GM12878 (cell line): Measurements from ENCODE around the gene AP1M1. TPM values are rescaled to one million over a fixed set of nuclear protein-coding genes. Genes with fewer than 3 reads are reported as not detected.
A peak's percentile ranks its signal among the peaks of the same experiment; 100 is the strongest.

Experiments used
- ATAC-seq: fragments of 200-7000 bp; cut with Tn5 transposase; 3 replicates; pipeline ENCODE4 v1.9.1; 2020; ENCODE audit warnings: mild to moderate bottlenecking, moderate library complexity
- BruUV-seq: library from RNA; stranded (reverse); fragments of 400-500 nt; replicated peaks from 2 replicates; lab custom pipeline; 2021; lab: Mats Ljungman, UMichigan
- CTCF ChIA-PET: fragments of 300-600 bp; sonication (Branson Sonifier 250); formaldehyde crosslinking; extraction: SDS; loops from one replicate; lab custom pipeline; 2021; ENCODE audit warnings: inconsistent platforms; lab: Yijun Ruan, JAX
- POLR2A ChIA-PET: fragments of 350-600 bp; formaldehyde crosslinking; extraction: SDS; loops from one replicate; lab custom pipeline; 2021; ENCODE audit warnings: inconsistent platforms; lab: Charles Lee
- RAD21 ChIA-PET: fragments of 300-600 bp; sonication (Branson Sonifier 250); formaldehyde crosslinking; loops from one replicate; lab custom pipeline; 2023; ENCODE audit warnings: antibody characterized with exemption; ENCODE audit not compliant: unreplicated experiment; lab: Charles Lee
- SMC1A ChIA-PET: fragments of 300-600 bp; sonication (Branson Sonifier 250); formaldehyde crosslinking; loops from one replicate; lab custom pipeline; 2023; ENCODE audit not compliant: unreplicated experiment, uncharacterized antibody; lab: Charles Lee
- DNase-seq: peaks from one replicate; pipeline ENCODE4 v3.0.0-alpha.2; 2011; ENCODE audit warnings: low read depth, low spot score
- FAIRE-seq: peaks from 3 replicates; lab custom pipeline; 2011; peaks lifted over from hg19 to GRCh38; lab: Jason Lieb, UNC
- H2AFZ ChIP-seq: 2 replicates; pipeline ENCODE4 v1.6.0; 2011; ENCODE audit warnings: low read depth, low read length, control low read depth; ENCODE audit not compliant: control insufficient read depth
- H3K27ac ChIP-seq: 2 replicates; pipeline ENCODE4 v1.5.1; 2011; ENCODE audit warnings: control low read depth; ENCODE audit not compliant: control insufficient read depth, insufficient read depth
- H3K27me3 ChIP-seq, 2 experiments: replicated peaks in 1 of 2; 2 replicates each; pipeline versions ENCODE4 v1.6.0 to v1.6.1; 2011; ENCODE audit warnings: low read length in 1 of 2; ENCODE audit not compliant: control insufficient read depth in 2 of 2, insufficient read depth in 2 of 2
- H3K36me3 ChIP-seq, 2 experiments: 2 replicates each; pipeline ENCODE4 v1.5.1; 2011; ENCODE audit warnings: low read length in 1 of 2; ENCODE audit not compliant: control insufficient read depth in 2 of 2, insufficient read depth in 2 of 2
- H3K4me1 ChIP-seq: 2 replicates; pipeline ENCODE4 v1.6.1; 2011; ENCODE audit warnings: mild to moderate bottlenecking, low read length, moderate library complexity, mixed read lengths; ENCODE audit not compliant: control insufficient read depth, insufficient read depth
- H3K4me2 ChIP-seq: 2 replicates; pipeline ENCODE4 v1.6.0; 2011; ENCODE audit warnings: control low read depth; ENCODE audit not compliant: control insufficient read depth, insufficient read depth
- H3K4me3 ChIP-seq: fragments of 200-600 bp; sonication (generic); 2 replicates; pipeline ENCODE4 v1.5.1; 2016
- H3K79me2 ChIP-seq: 2 replicates; pipeline ENCODE4 v1.6.0; 2011; ENCODE audit warnings: low read length; ENCODE audit not compliant: control insufficient read depth, insufficient read depth
- H3K9ac ChIP-seq: 2 replicates; pipeline ENCODE4 v1.8.0; 2011; ENCODE audit warnings: low read length, control low read depth, mixed read lengths; ENCODE audit not compliant: control insufficient read depth, insufficient read depth
- H3K9me3 ChIP-seq: replicated peaks from 3 replicates; pipeline ENCODE4 v1.5.1; 2011; ENCODE audit warnings: mild to moderate bottlenecking, low read length; ENCODE audit not compliant: control insufficient read depth, insufficient read depth
- H4K20me1 ChIP-seq: 2 replicates; pipeline ENCODE4 v1.6.0; 2011; ENCODE audit not compliant: control insufficient read depth, insufficient read depth
- CBX3 ChIP-seq: fragments of 200-600 bp; sonication (generic); IDR thresholded peaks from 2 replicates; pipeline ENCODE4 v1.6.1; 2016; ENCODE audit warnings: low read depth, borderline replicate concordance
- E2F8 ChIP-seq: fragments of 450-650 bp; IDR thresholded peaks from 2 replicates; pipeline ENCODE4 v1.6.1; 2018; ENCODE audit warnings: mild to moderate bottlenecking, low read depth, moderate library complexity; ENCODE audit not compliant: partially characterized antibody
- EED ChIP-seq: sonication (generic); IDR thresholded peaks from 2 replicates; pipeline ENCODE4 v1.6.1; 2016; ENCODE audit warnings: antibody characterized with exemption, low read depth
- HSF1 ChIP-seq: fragments of 150-350 bp; IDR thresholded peaks from 2 replicates; pipeline ENCODE4 v1.6.1; 2014; ENCODE audit warnings: mild to moderate bottlenecking, low read depth, low read length
- POLR2AphosphoS5 ChIP-seq: IDR thresholded peaks from 2 replicates; pipeline ENCODE4 v1.6.1; 2011; ENCODE audit warnings: mild to moderate bottlenecking, low read length, inconsistent platforms
- PRDM15 ChIP-seq: fragments of 450-650 bp; formaldehyde crosslinking; IDR thresholded peaks from 2 replicates; pipeline ENCODE4 v1.4.0; 2020; ENCODE audit warnings: mild to moderate bottlenecking, moderate library complexity
- SMAD5 ChIP-seq: IDR thresholded peaks from 2 replicates; pipeline ENCODE4 v1.6.1; 2016; ENCODE audit warnings: antibody characterized with exemption, low read depth
- STAT1 ChIP-seq: fragments of 450-650 bp; conservative IDR thresholded peaks from 2 replicates; pipeline ENCODE4 v1.6.1; 2014; ENCODE audit warnings: antibody characterized with exemption, mild to moderate bottlenecking
- USF2 ChIP-seq: IDR thresholded peaks from 2 replicates; pipeline ENCODE4 v1.6.1; 2011; ENCODE audit warnings: low read depth, low read length, improper control_type of control experiment, borderline replicate concordance
- ZBTB4 ChIP-seq: fragments of 450-650 bp; formaldehyde crosslinking; IDR thresholded peaks from 2 replicates; pipeline ENCODE4 v1.4.0; 2022; ENCODE audit warnings: mild to moderate bottlenecking, moderate library complexity
- WGBS: methylation state at CpG from one replicate; pipeline ENCODE4 v1.1.6; 2016; ENCODE audit warnings: low lambda C conversion rate; ENCODE audit not compliant: insufficient replicate concordance, insufficient coverage; ENCODE audit errors: missing lambda C conversion rate; 5-methylcytosine and 5-hydroxymethylcytosine counted together
- in situ Hi-C: fragments of 300-500 bp; cut with MboI; formaldehyde crosslinking; loops from 9 replicates; pipeline ENCODE4 v1.14.3; 2018; ENCODE audit warnings: mixed read lengths
- intact Hi-C: fragments of 100-400 bp; cut with micrococcal nuclease; formaldehyde crosslinking; loops from one replicate; pipeline ENCODE4 v1.14.2; 2022; ENCODE audit not compliant: unreplicated experiment
- polyA plus RNA-seq, 11 experiments: library from polyadenylated mRNA; depleted of rRNA in 4 of 11; unstranded in 6 of 11; stranded (reverse) in 5 of 11; fragments of >200 nt; fragmentation: Nextera tagmentation in 4 of 11; fragmentation: Illumina TruSeq in 1 of 11; extraction: Ambion mirVana in 4 of 11; extraction: Trizol in 1 of 11; gene quantifications; 1 replicate in 1 of 11; 2 replicates in 10 of 11; pipeline versions ENCODE4 v1.2.1 to v1.2.3, GENCODE V29; 2011 to 2016; ENCODE audit warnings: inconsistent platforms in 2 of 11, missing spikeins in 2 of 11, low read depth in 1 of 11
- total RNA-seq, 4 experiments: library from RNA; depleted of rRNA in 3 of 4; stranded (reverse); fragments of >200 nt in 3 of 4; fragmentation: Illumina TruSeq in 1 of 4; extraction: Trizol in 1 of 4; gene quantifications; 2 replicates each; pipeline versions ENCODE4 v1.2.1 to v1.2.3, GENCODE V29; 2013 to 2021

Gene AP1M1
- total and polyA plus RNA-seq, 10 of the 15 experiments (the other 5 are each of a cell fraction or from before 2014, with no cell fraction given) = 1.0 to 116 (median 44.7) TPM

- intact Hi-C loops (no loop called here), in situ Hi-C loops (no loop called here)
- Histone ChIP-seq H2AFZ (no peak overlapping the region), H3K4me2 (peak overlapping the region; percentile 58), H3K79me2 (peaks cover 16% of the 10 kb centered on the region), H3K4me1 (peaks cover 40% of the 10 kb centered on the region), H3K27ac (peak overlapping the region; percentile 68), H4K20me1 (peaks cover 3% of the 10 kb centered on the region; the same call in 1 of the 2 replicates), H3K9ac (no peak overlapping the region), H3K4me3 (no peak overlapping the region), H3K36me3 (peaks cover 36 to 53% of the 10 kb centered on the region in 2 experiments), H3K27me3 (no peaks in the 10 kb centered on the region), H3K9me3 (no peaks in the 10 kb centered on the region; the same call in 2 of the 3 replicates)
- ChIA-PET SMC1A (interaction anchor here (0.5 to 5.6 kb wide), 4 partner anchors 10 to 82 kb away, joined by 3 to 33 read pairs (median 6); partner anchors contain the start of gene HSH2D), POLR2A (interaction anchor here (1.0 to 3.1 kb wide), 4 partner anchors 10 to 38 kb away, joined by 3 to 35 read pairs (median 4); partner anchors contain the start of gene HSH2D), CTCF (interaction anchor here (1.3 to 1.8 kb wide), 2 partner anchors 37 to 44 kb away, joined by 4 to 6 read pairs; no protein-coding TSS in a partner anchor), RAD21 (interaction anchor here (1.1 to 1.7 kb wide), 4 partner anchors 10 to 37 kb away, joined by 3 to 7 read pairs (median 4); partner anchors contain the start of gene HSH2D)
- 100% methylated on average over 1 of the region's 1 CpG for WGBS
- no peak for DNase-seq
- ATAC-seq = no peak
- FAIRE-seq = no peak
- BruUV-seq = no TSS peak
- no peak for TF ChIP-seq POLR2AphosphoS5
- TF ChIP-seq ZBTB4 = no peak
- no peak for TF ChIP-seq E2F8
- TF ChIP-seq STAT1 = no peak
- 0 out of 2 replicates have a peak, but pooled peaks have one; percentile 10 for TF ChIP-seq SMAD5
- TF ChIP-seq USF2 = no peak
- no peak for TF ChIP-seq PRDM15 (CRISPR knock-in tag)
- TF ChIP-seq EED = no peak
- TF ChIP-seq CBX3 = no peak
- no peak for TF ChIP-seq HSF1
These were observed 42.6 kb upstream of the AP1M1 start for GRCh38 chr19:16155128-16155527.
